GM12892 (cell line): ENCODE data around the gene AHDC1.

Experiments
- DNase-seq: peaks from one replicate; pipeline ENCODE4 v3.0.0; 2011; ENCODE audit not compliant: insufficient read length
- FAIRE-seq: peaks from 2 replicates; lab custom pipeline; 2011; peaks lifted over from hg19 to GRCh38; lab: Jason Lieb, UNC
- POLR2A ChIP-seq: IDR thresholded peaks from 2 replicates; pipeline ENCODE4 v1.6.1; 2011; ENCODE audit warnings: low read depth, low read length, control low read depth
- POLR2AphosphoS5 ChIP-seq: IDR thresholded peaks from 2 replicates; pipeline ENCODE4 v1.6.1; 2011; ENCODE audit warnings: low read depth, low read length, control low read depth
- TAF1 ChIP-seq: IDR thresholded peaks from 2 replicates; pipeline ENCODE4 v1.6.1; 2011; ENCODE audit warnings: low read depth, mild to moderate bottlenecking, control low read depth, low read length, borderline replicate concordance

Gene AHDC1

GRCh38 chr1:27577504-27578188 lies 26.3 kb downstream of the AHDC1 start:
- no peak for DNase-seq
- FAIRE-seq = no peak
- no peak for TF ChIP-seq POLR2AphosphoS5
- no peak for TF ChIP-seq TAF1
- no peak for TF ChIP-seq POLR2A

GRCh38 chr1:27576806-27577227 lies 27.1 kb downstream of the AHDC1 start:
- peak; percentile 56 for FAIRE-seq
- TF ChIP-seq TAF1 (no peak), POLR2A (no peak), POLR2AphosphoS5 (no peak)
- no peak for DNase-seq

- no peak for FAIRE-seq
- DNase-seq = peak; percentile 67
- TF ChIP-seq TAF1 (no peak), POLR2AphosphoS5 (no peak), POLR2A (no peak)
Measured at GRCh38 chr1:27575840-27576331, 28.1 kb downstream of the AHDC1 start.

GRCh38 chr1:27574871-27575831 lies 28.8 kb downstream of the AHDC1 start:
- no peak for TF ChIP-seq TAF1
- no peak for TF ChIP-seq POLR2AphosphoS5
- TF ChIP-seq POLR2A = no peak
- DNase-seq = no peak
- no peak for FAIRE-seq

GRCh38 chr1:27574001-27574781 lies 29.8 kb downstream of the AHDC1 start:
- FAIRE-seq (no peak), DNase-seq (no peak)
- TF ChIP-seq POLR2A (no peak), TAF1 (no peak), POLR2AphosphoS5 (no peak)

- no peak for DNase-seq
- no peak for FAIRE-seq
- no peak for TF ChIP-seq POLR2A
- no peak for TF ChIP-seq POLR2AphosphoS5
- TF ChIP-seq TAF1 = no peak
Measured at GRCh38 chr1:27572679-27573426, 31.1 kb downstream of the AHDC1 start.

GRCh38 chr1:27572019-27572678 lies 31.8 kb downstream of the AHDC1 start:
- TF ChIP-seq POLR2AphosphoS5 = no peak
- TF ChIP-seq POLR2A = no peak
- FAIRE-seq (no peak), DNase-seq (no peak)

GRCh38 chr1:27571439-27572018 lies 32.4 kb downstream of the AHDC1 start:
- DNase-seq = no peak
- FAIRE-seq = no peak
- TF ChIP-seq POLR2A (no peak), POLR2AphosphoS5 (no peak), TAF1 (no peak)

- no peak for TF ChIP-seq TAF1
- no peak for TF ChIP-seq POLR2A
- TF ChIP-seq POLR2AphosphoS5 = no peak
- FAIRE-seq = no peak
- no peak for DNase-seq
Measured at GRCh38 chr1:27570784-27571183, 33.2 kb downstream of the AHDC1 start.
